ENCODE results near the gene ZNRF2.

The ZNRF2 gene

DNA sequence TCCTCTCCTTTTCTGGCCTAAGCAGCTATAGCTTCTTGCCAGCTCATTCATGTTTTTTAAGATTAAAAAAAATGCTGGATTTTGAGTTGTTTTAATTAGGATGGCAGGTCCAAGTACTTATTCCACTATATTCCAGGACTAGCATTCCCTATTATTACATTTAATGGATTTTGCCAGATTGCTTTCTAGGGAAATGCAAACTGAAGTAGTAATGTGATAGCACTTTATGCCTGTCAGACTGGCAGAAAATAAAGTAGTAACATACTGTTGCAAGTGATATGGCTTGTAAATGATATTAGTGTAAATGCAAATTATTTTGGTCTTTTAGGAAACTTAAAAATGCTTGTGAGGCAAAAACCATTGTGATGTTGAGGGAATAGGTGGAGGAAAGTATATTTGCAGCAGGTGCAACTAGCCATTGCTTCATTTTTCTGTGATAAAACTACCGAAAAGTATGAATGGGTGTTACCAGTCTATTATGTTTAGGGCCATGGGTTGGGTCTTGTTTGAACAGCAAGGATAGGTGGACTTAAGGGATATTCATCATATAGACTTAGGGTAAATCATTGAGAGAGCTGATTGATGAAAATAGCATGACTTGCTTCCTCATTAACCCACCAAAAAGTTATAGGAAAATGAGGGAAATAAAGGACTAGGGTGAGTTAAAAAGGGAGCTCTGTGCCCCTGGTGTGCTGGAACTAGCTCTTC lies 19.9 kb downstream of the ZNRF2 start:
- H3K9me3 ChIP-seq (ENCODE audit: low read length) = no peaks in the 10 kb centered on the region
- no peaks in the 10 kb centered on the region for H3K27me3 ChIP-seq (ENCODE audit: insufficient read depth, low read length)
- no peak overlapping the region for H3K4me3 ChIP-seq (ENCODE audit: low read length)
- H2AFZ ChIP-seq (ENCODE audit: low read depth, low read length) = no peak overlapping the region
- H3K4me1 ChIP-seq (ENCODE audit: insufficient read depth, low read length) = peaks cover 8% of the 10 kb centered on the region
- H3K36me3 ChIP-seq (ENCODE audit: insufficient read depth, low read length) = no peaks in the 10 kb centered on the region

DNA sequence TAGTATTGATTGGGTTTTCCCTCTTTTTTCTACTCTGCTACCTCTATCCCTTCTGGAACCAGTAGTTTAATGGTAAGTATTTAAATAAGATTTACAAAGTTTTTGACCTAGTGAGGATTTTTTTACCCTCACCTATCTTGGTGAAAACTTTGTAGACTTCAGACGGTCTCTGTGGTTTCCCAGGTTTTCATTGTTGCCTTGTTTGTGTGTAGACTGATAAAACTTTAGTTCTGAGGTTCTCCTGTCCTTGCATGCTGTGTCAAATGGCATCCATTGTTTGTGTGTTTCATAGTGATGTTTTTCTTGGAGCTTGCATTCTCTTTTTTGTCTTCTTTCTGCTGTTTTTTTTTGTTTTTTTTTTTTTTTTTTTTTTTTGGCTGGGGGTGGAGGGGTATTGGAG lies 22.6 kb downstream of the ZNRF2 start:
- Histone ChIP-seq H3K4me1 (ENCODE audit: insufficient read depth, low read length) (peaks cover 14% of the 10 kb centered on the region), H2AFZ (ENCODE audit: low read depth, low read length) (no peak overlapping the region), H3K4me3 (ENCODE audit: low read length) (no peak overlapping the region), H3K9me3 (ENCODE audit: low read length) (no peaks in the 10 kb centered on the region), H3K36me3 (ENCODE audit: insufficient read depth, low read length) (no peaks in the 10 kb centered on the region), H3K27me3 (ENCODE audit: insufficient read depth, low read length) (no peaks in the 10 kb centered on the region)

DNA sequence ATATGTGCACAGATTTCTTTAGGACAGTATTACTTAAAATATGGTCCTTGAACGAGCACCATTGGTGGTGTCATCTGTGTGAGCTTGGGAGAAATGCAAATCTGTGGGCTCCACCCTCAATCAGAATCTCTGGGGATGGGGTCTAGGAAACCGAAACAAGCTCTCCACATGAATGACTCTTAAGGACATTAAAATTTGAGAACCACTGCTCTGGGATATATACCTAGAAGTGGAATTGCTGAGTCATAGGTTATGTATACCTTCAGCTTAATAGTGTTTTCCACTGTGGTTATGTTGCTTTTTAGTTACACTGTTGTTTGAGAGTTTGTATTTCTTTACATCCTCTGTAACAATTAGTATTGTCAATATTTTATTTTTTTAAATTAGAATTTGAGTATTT lies 24.0 kb downstream of the ZNRF2 start:
- no peaks in the 10 kb centered on the region for H3K9me3 ChIP-seq (ENCODE audit: low read length)
- no peaks in the 10 kb centered on the region for H3K27me3 ChIP-seq (ENCODE audit: insufficient read depth, low read length)
- no peaks in the 10 kb centered on the region for H3K36me3 ChIP-seq (ENCODE audit: insufficient read depth, low read length)

DNA sequence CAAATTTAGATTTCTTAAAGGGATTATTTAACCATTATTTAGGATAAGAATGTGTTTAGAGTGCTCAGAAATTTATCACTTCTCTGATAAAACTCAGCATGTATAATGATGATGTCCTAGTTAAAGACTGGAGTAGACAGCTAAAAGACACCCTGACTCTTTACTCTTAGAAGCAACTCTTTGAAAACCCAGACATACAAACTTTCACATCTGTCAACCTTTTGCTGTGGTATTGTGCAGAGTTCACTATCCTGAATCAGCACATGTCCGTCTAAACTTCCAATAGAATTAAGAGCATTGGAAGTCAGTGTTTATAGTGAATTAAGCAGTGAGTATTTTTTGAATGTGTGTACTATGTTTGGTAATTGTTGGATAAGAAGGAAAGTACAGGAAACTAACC lies 24.9 kb downstream of the ZNRF2 start:
- no peaks in the 10 kb centered on the region for H3K9me3 ChIP-seq (ENCODE audit: low read length)
- H3K27me3 ChIP-seq (ENCODE audit: insufficient read depth, low read length) = no peaks in the 10 kb centered on the region
- H3K4me1 ChIP-seq (ENCODE audit: insufficient read depth, low read length) = peaks cover 19% of the 10 kb centered on the region
- H3K36me3 ChIP-seq (ENCODE audit: insufficient read depth, low read length) = no peaks in the 10 kb centered on the region
- H3K4me3 ChIP-seq (ENCODE audit: low read length) = no peak overlapping the region
- H2AFZ ChIP-seq (ENCODE audit: low read depth, low read length) = no peak overlapping the region

More for the DNA sequence above, 24.0 kb downstream of the ZNRF2 start:
- Histone ChIP-seq H3K4me1 (ENCODE audit: insufficient read depth, low read length) (peaks cover 19% of the 10 kb centered on the region), H3K4me3 (ENCODE audit: low read length) (no peak overlapping the region), H2AFZ (ENCODE audit: low read depth, low read length) (no peak overlapping the region)

DNA sequence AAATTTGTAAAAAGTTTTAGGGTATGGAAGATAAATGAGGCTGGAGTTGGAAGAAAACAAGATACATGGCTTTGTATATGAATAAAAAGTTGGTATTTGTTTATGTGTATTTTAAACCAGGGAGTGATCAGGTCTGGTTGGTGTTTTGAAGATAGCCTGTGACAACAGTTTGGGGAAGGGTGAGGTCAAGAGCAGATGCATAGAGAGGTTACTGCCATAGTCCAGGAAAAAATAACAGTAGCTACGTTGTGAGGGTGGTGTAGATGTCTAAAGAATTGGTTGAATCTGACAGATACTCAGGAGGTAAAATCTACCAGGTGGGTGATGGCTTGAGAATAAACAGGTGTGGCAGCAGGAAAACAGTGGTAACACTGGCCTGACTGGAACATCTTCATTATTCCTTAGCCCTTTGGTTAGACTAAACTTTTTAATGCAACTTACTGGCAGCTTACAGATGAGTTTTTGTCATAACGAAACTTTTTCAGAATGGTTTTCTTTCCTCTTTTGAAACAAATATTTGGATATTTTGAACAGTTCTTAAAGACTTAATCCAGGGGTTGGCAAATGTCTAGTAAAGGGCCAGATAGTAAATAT lies 25.5 kb downstream of the ZNRF2 start:
- no peak overlapping the region for H3K4me3 ChIP-seq (ENCODE audit: low read length)
- H3K36me3 ChIP-seq (ENCODE audit: insufficient read depth, low read length) = no peaks in the 10 kb centered on the region
- no peaks in the 10 kb centered on the region for H3K9me3 ChIP-seq (ENCODE audit: low read length)
- H3K27me3 ChIP-seq (ENCODE audit: insufficient read depth, low read length) = no peaks in the 10 kb centered on the region
- H2AFZ ChIP-seq (ENCODE audit: low read depth, low read length) = no peak overlapping the region
- peaks cover 19% of the 10 kb centered on the region for H3K4me1 ChIP-seq (ENCODE audit: insufficient read depth, low read length)

DNA sequence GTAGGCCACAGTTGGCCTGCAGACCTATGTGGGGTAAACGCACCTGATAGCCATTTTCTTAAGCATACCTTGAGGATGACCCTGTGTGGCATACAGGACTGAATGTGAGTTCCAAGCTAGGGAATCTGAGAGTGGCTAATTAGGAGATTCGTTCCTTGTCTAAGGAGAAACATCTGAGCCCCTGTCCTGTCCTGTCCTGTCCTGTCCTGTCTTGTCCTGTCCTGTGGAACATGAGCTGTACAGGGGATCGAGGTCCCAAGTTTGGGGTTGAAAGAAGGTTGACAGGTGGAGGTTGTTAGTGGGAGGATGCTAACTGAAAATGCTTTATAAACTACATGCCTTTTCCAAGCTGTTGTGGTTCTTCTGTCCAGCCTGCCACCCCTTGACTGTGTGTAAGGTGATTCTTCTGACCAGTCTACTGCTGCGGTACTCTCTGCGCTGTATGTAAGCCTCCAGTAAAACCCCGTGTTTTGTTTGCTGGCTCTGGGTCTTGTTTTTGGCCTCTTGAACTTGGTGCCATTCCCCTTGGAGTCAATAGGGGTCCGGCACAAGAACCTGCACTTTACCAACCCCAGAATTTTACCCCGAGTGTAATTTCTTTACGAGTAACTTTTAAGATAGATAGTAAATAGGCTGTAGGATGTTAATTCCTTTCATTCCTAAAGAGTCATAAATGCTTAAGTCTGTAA lies 26.4 kb downstream of the ZNRF2 start:
- Histone ChIP-seq H3K4me3 (ENCODE audit: low read length) (no peak overlapping the region), H3K4me1 (ENCODE audit: insufficient read depth, low read length) (peaks cover 19% of the 10 kb centered on the region), H3K36me3 (ENCODE audit: insufficient read depth, low read length) (no peaks in the 10 kb centered on the region), H2AFZ (ENCODE audit: low read depth, low read length) (no peak overlapping the region), H3K27me3 (ENCODE audit: insufficient read depth, low read length) (no peaks in the 10 kb centered on the region), H3K9me3 (ENCODE audit: low read length) (no peaks in the 10 kb centered on the region)

DNA sequence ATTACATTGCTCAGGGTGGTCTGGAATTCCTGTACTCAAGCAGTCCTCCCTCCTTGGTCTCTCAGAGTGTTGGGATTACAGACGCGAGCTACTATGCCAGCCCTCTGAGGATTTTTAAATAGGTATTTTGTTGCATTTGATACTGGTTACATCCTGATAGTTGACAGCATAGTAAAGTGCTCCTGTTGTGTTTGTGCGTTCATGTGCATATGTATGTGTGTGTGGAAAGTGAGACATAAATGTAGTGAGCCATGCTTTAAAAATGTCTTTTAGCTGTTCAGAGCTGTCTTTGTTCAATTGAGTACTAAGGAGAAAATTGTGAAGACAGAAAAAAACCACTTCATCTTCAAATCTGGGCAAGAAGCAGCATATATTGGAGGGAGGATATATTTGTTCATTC lies 27.8 kb downstream of the ZNRF2 start:
- Histone ChIP-seq H3K4me3 (ENCODE audit: low read length) (no peak overlapping the region), H3K36me3 (ENCODE audit: insufficient read depth, low read length) (no peaks in the 10 kb centered on the region), H3K9me3 (ENCODE audit: low read length) (no peaks in the 10 kb centered on the region), H3K27me3 (ENCODE audit: insufficient read depth, low read length) (no peaks in the 10 kb centered on the region), H2AFZ (ENCODE audit: low read depth, low read length) (no peak overlapping the region), H3K4me1 (ENCODE audit: insufficient read depth, low read length) (peaks cover 17% of the 10 kb centered on the region)

DNA sequence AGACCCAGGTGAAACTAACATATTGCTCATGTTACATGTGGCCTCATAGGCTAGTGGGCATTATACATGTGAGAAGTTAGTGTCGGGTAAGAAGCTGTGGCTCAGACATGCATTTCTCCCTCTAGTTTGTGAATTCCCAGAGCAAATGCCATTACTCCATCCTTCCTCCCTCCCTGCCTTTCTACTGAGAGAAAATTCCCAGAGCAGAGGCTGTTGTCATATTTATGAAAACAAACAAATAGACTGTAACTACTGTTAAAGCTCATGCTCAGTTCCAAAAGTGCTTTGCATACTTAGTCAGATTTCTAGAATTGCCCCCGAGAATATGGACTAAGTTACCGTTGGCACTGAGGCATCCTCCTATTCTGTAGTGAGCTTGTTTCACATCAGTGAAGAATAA lies 29.0 kb downstream of the ZNRF2 start:
- Histone ChIP-seq H3K4me3 (ENCODE audit: low read length) (no peak overlapping the region), H3K36me3 (ENCODE audit: insufficient read depth, low read length) (no peaks in the 10 kb centered on the region), H2AFZ (ENCODE audit: low read depth, low read length) (no peak overlapping the region), H3K27me3 (ENCODE audit: insufficient read depth, low read length) (no peaks in the 10 kb centered on the region), H3K9me3 (ENCODE audit: low read length) (no peaks in the 10 kb centered on the region), H3K4me1 (ENCODE audit: insufficient read depth, low read length) (peaks cover 17% of the 10 kb centered on the region)

DNA sequence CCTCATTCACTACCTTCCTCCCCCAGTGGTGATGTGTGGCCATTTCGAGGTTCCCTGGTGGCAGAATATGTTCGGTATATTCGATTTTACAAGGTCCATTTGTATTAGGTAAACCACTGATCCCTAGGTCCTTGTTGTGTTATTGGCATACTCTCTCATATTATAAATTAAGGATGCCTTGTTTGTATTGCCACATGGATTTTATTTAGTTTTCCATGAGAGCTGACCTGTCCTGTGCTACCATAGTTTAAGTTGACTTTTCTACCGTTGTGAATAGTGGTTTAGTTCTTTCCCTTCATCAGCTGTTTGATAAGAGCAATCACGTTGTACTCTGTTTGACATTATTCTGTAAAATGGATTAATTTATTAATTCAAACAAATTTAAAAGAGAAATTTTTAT lies 29.4 kb downstream of the ZNRF2 start:
- Histone ChIP-seq H3K4me1 (ENCODE audit: insufficient read depth, low read length) (peaks cover 17% of the 10 kb centered on the region), H2AFZ (ENCODE audit: low read depth, low read length) (no peak overlapping the region), H3K27me3 (ENCODE audit: insufficient read depth, low read length) (no peaks in the 10 kb centered on the region), H3K9me3 (ENCODE audit: low read length) (no peaks in the 10 kb centered on the region), H3K36me3 (ENCODE audit: insufficient read depth, low read length) (no peaks in the 10 kb centered on the region), H3K4me3 (ENCODE audit: low read length) (no peak overlapping the region)

DNA sequence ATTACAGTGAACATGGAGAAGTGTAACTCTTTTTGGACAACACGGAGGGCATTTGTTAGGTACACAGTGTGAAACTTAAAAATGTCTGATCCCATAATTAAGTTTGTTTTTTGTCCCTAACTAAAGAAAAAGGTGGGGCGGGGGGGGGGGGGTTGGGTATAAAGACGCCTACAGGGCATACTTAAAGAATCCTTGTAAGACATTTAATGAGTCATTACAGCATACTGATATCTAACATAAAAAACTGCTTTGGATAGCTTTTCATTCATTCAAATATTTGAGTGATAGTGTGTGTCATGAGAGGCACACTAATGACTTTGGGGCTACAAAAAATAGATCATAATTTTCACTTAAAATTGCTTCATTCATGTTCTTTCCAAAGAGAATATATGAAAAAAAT lies 31.2 kb downstream of the ZNRF2 start:
- Histone ChIP-seq H2AFZ (ENCODE audit: low read depth, low read length) (no peak overlapping the region), H3K27me3 (ENCODE audit: insufficient read depth, low read length) (no peaks in the 10 kb centered on the region), H3K36me3 (ENCODE audit: insufficient read depth, low read length) (no peaks in the 10 kb centered on the region), H3K4me3 (ENCODE audit: low read length) (no peak overlapping the region), H3K9me3 (ENCODE audit: low read length) (no peaks in the 10 kb centered on the region), H3K4me1 (ENCODE audit: insufficient read depth, low read length) (peaks cover 12% of the 10 kb centered on the region)

DNA sequence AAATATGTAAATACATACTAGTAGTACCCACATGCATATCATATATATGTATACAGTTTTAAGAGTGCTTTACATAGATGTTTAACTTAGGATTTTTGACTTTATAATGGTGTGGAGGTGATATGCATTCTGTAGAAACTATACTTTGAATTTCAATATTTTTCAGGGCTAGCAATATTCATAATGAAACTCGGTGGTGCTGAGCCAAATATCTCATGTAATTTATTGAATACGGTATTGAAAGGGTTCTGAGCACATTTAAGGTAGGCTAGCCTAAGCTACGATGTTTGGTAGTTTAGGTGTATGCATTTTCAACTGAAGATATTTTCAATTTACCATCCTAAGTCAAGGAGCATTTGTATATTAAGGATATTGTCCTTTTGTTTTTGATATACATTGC lies 36.0 kb downstream of the ZNRF2 start:
- Histone ChIP-seq H3K27me3 (ENCODE audit: insufficient read depth, low read length) (no peaks in the 10 kb centered on the region), H3K4me3 (ENCODE audit: low read length) (no peak overlapping the region), H3K36me3 (ENCODE audit: insufficient read depth, low read length) (no peaks in the 10 kb centered on the region), H2AFZ (ENCODE audit: low read depth, low read length) (no peak overlapping the region), H3K9me3 (ENCODE audit: low read length) (no peaks in the 10 kb centered on the region), H3K4me1 (ENCODE audit: insufficient read depth, low read length) (no peaks in the 10 kb centered on the region)

DNA sequence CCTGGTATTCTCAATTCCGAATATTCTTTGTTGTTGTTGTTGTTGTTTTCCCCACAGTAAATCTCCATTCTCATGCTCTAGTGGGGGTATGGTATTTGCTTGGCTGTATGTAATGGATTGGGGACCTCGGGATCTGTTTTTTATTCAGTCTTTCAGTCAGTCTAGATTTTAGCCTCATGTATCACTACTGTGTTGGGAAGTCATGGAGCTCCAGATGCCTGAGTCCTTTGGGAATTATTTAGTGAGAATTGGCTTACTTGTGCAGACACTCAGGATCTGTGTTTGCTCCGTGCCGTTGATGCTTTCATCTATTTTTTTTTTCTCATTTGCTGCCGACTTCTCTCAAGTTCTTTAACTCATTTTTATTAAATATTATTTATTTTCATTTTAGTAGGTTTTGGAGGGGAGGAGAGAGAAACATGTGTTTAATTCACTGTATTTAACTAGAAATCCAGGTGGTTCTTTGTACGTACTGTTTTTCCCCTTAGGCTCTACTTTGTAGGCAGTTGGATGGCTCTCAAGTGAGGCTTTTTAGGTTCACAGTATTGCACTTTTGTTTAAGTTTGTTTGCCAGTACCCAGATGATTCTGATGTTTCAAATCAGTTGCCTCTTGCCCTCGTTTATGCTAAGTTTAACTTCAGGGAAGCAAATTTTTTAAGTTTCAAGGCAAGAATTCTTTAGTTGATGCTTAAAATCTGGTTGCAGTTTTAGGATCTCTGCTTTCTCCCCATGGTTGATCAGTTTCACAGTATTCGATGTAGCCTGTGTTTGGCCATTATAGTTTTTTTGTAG lies 36.9 kb downstream of the ZNRF2 start:
- no peak overlapping the region for H2AFZ ChIP-seq (ENCODE audit: low read depth, low read length)
- H3K4me3 ChIP-seq (ENCODE audit: low read length) = no peak overlapping the region
- no peaks in the 10 kb centered on the region for H3K27me3 ChIP-seq (ENCODE audit: insufficient read depth, low read length)
- no peaks in the 10 kb centered on the region for H3K4me1 ChIP-seq (ENCODE audit: insufficient read depth, low read length)
- no peaks in the 10 kb centered on the region for H3K36me3 ChIP-seq (ENCODE audit: insufficient read depth, low read length)
- H3K9me3 ChIP-seq (ENCODE audit: low read length) = no peaks in the 10 kb centered on the region

DNA sequence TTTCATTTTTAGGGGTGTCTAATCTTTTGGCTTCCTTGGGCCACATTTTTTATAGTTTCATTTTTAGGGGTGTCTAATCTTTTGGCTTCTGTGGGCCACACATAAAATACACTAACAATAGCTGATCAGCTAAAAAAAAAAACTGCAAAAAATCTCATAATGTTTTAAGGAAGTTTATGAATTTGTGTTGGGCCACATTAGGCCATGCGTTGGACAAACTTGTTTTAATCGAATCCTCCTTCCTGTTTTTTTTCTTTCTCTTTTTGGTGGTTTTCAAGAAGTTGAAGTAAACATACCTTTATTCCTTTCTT lies 37.4 kb downstream of the ZNRF2 start:
- Histone ChIP-seq H3K4me1 (ENCODE audit: insufficient read depth, low read length) (no peaks in the 10 kb centered on the region), H3K27me3 (ENCODE audit: insufficient read depth, low read length) (no peaks in the 10 kb centered on the region), H3K4me3 (ENCODE audit: low read length) (no peak overlapping the region)

More for the DNA sequence above, 37.4 kb downstream of the ZNRF2 start:
- no peak overlapping the region for H2AFZ ChIP-seq (ENCODE audit: low read depth, low read length)
- no peaks in the 10 kb centered on the region for H3K36me3 ChIP-seq (ENCODE audit: insufficient read depth, low read length)
- H3K9me3 ChIP-seq (ENCODE audit: low read length) = no peaks in the 10 kb centered on the region

All from neuron (in vitro differentiated cells).